K562 (cell line): ENCODE results near the gene HAP1. TPM values are rescaled to one million over a fixed set of nuclear protein-coding genes. Genes with fewer than 3 reads are reported as not detected.

Source experiments
- ARID2 ChIP-seq: fragments of 450-650 bp; IDR thresholded peaks from 2 replicates; pipeline ENCODE4 v1.6.1; 2017; ENCODE audit warnings: antibody characterized with exemption, mild to moderate bottlenecking
- C11orf30 ChIP-seq: fragments of 450-650 bp; IDR thresholded peaks from 2 replicates; pipeline ENCODE4 v1.6.1; 2016; ENCODE audit warnings: low read depth, mild to moderate bottlenecking
- CLOCK ChIP-seq: fragments of 250-450 bp; sonication (Bioruptor Pico); IDR thresholded peaks from 2 replicates; pipeline ENCODE4 v1.4.0; 2020; ENCODE audit warnings: mild to moderate bottlenecking, moderate library complexity, borderline replicate concordance
- ETV5 ChIP-seq: sonication (generic); formaldehyde crosslinking; IDR thresholded peaks from 2 replicates; pipeline ENCODE4 v1.4.0; 2020; ENCODE audit warnings: low read depth, mild to moderate bottlenecking, missing genetic modification reagents
- HNRNPH1 ChIP-seq: fragments of 200-400 bp; formaldehyde crosslinking; optimal IDR thresholded peaks from 2 replicates; pipeline ENCODE3; 2017; ENCODE audit warnings: low read depth, mild to moderate bottlenecking, low read length, moderate library complexity
- NCOR1 ChIP-seq: fragments of 450-650 bp; IDR thresholded peaks from 2 replicates; pipeline ENCODE4 v1.6.1; 2016; ENCODE audit warnings: mild to moderate bottlenecking, moderate library complexity
- POU5F1 ChIP-seq: fragments of 150-350 bp; IDR thresholded peaks from 2 replicates; pipeline ENCODE4 v1.6.1; 2014; ENCODE audit warnings: borderline replicate concordance, low read length, low read depth, mild to moderate bottlenecking; ENCODE audit not compliant: partially characterized antibody
- PPARD ChIP-seq: fragments of 250-450 bp; sonication (Bioruptor Pico); IDR thresholded peaks from 2 replicates; pipeline ENCODE4 v1.8.0; 2022; ENCODE audit warnings: inconsistent platforms, mild to moderate bottlenecking, moderate library complexity
- RFX7 ChIP-seq: fragments of 250-450 bp; sonication (Bioruptor Pico); IDR thresholded peaks from 2 replicates; pipeline ENCODE4 v1.5.1; 2021; ENCODE audit warnings: mild to moderate bottlenecking
- SAFB ChIP-seq: fragments of 200-400 bp; formaldehyde crosslinking; IDR thresholded peaks from 2 replicates; pipeline ENCODE4 v1.6.1; 2017; ENCODE audit warnings: low read depth, low read length, borderline replicate concordance
- SRSF3 ChIP-seq: fragments of 200-400 bp; formaldehyde crosslinking; IDR thresholded peaks from 2 replicates; pipeline ENCODE4 v1.6.1; 2016; ENCODE audit warnings: mild to moderate bottlenecking, low read length, moderate library complexity; ENCODE audit not compliant: insufficient read depth
- TARDBP ChIP-seq: fragments of 450-650 bp; IDR thresholded peaks from 2 replicates; pipeline ENCODE4 v1.6.1; 2016
- U2AF2 ChIP-seq: fragments of 200-400 bp; formaldehyde crosslinking; optimal IDR thresholded peaks from 2 replicates; pipeline ENCODE3; 2017; ENCODE audit warnings: low read depth, mild to moderate bottlenecking, low read length
- ZC3H4 ChIP-seq: sonication (generic); formaldehyde crosslinking; IDR thresholded peaks from 2 replicates; pipeline ENCODE4 v1.9.0; 2021; ENCODE audit warnings: missing genetic modification reagents, borderline replicate concordance
- ZNF224 ChIP-seq: sonication (generic); formaldehyde crosslinking; IDR thresholded peaks from 2 replicates; pipeline ENCODE4 v1.8.0; 2022; ENCODE audit warnings: mild to moderate bottlenecking, missing genetic modification reagents
- ZNF347 ChIP-seq: fragments of 450-650 bp; formaldehyde crosslinking; IDR thresholded peaks from 2 replicates; pipeline ENCODE4 v1.4.0; 2020; ENCODE audit warnings: low read depth, mild to moderate bottlenecking, moderate library complexity
- ZNF583 ChIP-seq: fragments of 250-450 bp; sonication (Bioruptor Pico); IDR thresholded peaks from 2 replicates; pipeline ENCODE4 v1.4.0; 2020
- ZNF584 ChIP-seq: fragments of 200-800 bp; sonication (Bioruptor generic); IDR thresholded peaks from 2 replicates; pipeline ENCODE4 v1.6.1; 2016; ENCODE audit warnings: low read depth, mild to moderate bottlenecking, missing genetic modification characterization, missing compliant biosample characterization
- polyA plus RNA-seq, 8 experiments: library from polyadenylated mRNA; depleted of rRNA in 4 of 8; stranded (reverse) in 5 of 8; unstranded in 3 of 8; fragments of >200 nt; fragmentation: Nextera tagmentation in 2 of 8; fragmentation: Illumina TruSeq in 1 of 8; extraction: Ambion mirVana in 2 of 8; extraction: Trizol in 1 of 8; gene quantifications; 2 replicates each; pipeline versions ENCODE4 v1.2.1 to v1.2.3, GENCODE V29; 2011 to 2014; ENCODE audit warnings: inconsistent platforms in 1 of 8, missing spikeins in 1 of 8
- total RNA-seq, 7 experiments: library from RNA; depleted of rRNA in 6 of 7; stranded (reverse); fragments of >200 nt in 6 of 7; fragmentation: Illumina TruSeq in 2 of 7; extraction: Trizol in 2 of 7; gene quantifications; 2 replicates each; pipeline versions ENCODE4 v1.2.1 to v1.2.3, GENCODE V29; 2011 to 2021; ENCODE audit warnings: low replicate concordance in 1 of 7
- TF ChIP-seq, protein P1 (sequence below): IDR thresholded peaks from 2 replicates; pipeline ENCODE4 v1.6.1; 2011; ENCODE audit not compliant: insufficient read length; ENCODE audit errors: extremely low read depth
- TF ChIP-seq, protein P2 (sequence below): sonication (generic); formaldehyde crosslinking; IDR thresholded peaks from 2 replicates; pipeline ENCODE4 v1.8.0; 2022; ENCODE audit warnings: mild to moderate bottlenecking, missing genetic modification reagents
- TF ChIP-seq, protein P3 (sequence below): fragments of 250-450 bp; sonication (Bioruptor Pico); IDR thresholded peaks from 2 replicates; pipeline ENCODE4 v1.8.0; 2022; ENCODE audit warnings: moderate library complexity, mild to moderate bottlenecking, inconsistent platforms
- TF ChIP-seq, protein P4 (sequence below): sonication (generic); formaldehyde crosslinking; IDR thresholded peaks from 2 replicates; pipeline ENCODE4 v1.9.0; 2022; ENCODE audit warnings: mild to moderate bottlenecking, missing genetic modification reagents

Gene HAP1
- total and polyA plus RNA-seq, 9 of the 15 experiments (the other 6 are each of a cell fraction or from before 2014, with no cell fraction given): under 0.01 to 0.09 (median 0.04) TPM; not detected in 6

DNA sequence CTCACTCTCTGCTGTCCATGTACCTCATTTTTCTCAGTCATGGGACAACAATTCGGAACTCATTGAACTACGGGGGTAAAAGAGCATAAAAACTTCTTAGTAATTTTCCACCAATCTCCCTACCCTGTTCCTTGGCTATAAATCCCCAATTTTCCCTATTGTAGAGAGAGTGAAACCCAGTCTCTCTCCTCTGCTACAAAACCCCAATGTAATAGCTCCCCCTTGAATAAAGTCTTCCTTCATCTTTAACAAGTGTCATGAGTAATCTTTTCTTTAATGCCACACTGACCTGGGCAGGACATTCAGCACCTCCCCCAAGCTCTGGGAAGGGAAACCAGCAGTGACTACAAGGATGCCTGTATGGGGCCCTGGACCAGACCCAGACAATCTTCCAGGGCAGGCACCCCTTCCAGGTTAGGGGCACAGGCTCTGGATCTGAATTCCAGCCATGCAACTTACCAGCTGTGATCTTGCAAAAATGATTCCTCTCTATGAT is 56.0 kb downstream of the HAP1 start (continued):
- TF ChIP-seq ZNF584 (peak; percentile 90), NCOR1 (peak; percentile 90), SAFB (no peak), ZC3H4 (CRISPR knock-in tag) (no peak; the same call in 1 of the 2 replicates), C11orf30 (no peak), U2AF2 (no peak), ARID2 (no peak), ZNF224 (CRISPR knock-in tag) (no peak), CLOCK (CRISPR knock-in tag) (no peak), TARDBP (peak; percentile 68; the same call in 1 of the 2 replicates), POU5F1 (no peak), SRSF3 (no peak), PPARD (CRISPR knock-in tag) (no peak), HNRNPH1 (peak; percentile 72), ZNF583 (no peak), ETV5 (CRISPR knock-in tag) (no peak), ZNF347 (peak; percentile 96), RFX7 (CRISPR knock-in tag) (peak; percentile 99)
- TF ChIP-seq, protein P1, sequence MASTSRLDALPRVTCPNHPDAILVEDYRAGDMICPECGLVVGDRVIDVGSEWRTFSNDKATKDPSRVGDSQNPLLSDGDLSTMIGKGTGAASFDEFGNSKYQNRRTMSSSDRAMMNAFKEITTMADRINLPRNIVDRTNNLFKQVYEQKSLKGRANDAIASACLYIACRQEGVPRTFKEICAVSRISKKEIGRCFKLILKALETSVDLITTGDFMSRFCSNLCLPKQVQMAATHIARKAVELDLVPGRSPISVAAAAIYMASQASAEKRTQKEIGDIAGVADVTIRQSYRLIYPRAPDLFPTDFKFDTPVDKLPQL: peak; percentile 99
- TF ChIP-seq, protein P2, sequence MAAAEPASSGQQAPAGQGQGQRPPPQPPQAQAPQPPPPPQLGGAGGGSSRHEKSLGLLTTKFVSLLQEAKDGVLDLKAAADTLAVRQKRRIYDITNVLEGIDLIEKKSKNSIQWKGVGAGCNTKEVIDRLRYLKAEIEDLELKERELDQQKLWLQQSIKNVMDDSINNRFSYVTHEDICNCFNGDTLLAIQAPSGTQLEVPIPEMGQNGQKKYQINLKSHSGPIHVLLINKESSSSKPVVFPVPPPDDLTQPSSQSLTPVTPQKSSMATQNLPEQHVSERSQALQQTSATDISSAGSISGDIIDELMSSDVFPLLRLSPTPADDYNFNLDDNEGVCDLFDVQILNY: no peak
- TF ChIP-seq, protein P3, sequence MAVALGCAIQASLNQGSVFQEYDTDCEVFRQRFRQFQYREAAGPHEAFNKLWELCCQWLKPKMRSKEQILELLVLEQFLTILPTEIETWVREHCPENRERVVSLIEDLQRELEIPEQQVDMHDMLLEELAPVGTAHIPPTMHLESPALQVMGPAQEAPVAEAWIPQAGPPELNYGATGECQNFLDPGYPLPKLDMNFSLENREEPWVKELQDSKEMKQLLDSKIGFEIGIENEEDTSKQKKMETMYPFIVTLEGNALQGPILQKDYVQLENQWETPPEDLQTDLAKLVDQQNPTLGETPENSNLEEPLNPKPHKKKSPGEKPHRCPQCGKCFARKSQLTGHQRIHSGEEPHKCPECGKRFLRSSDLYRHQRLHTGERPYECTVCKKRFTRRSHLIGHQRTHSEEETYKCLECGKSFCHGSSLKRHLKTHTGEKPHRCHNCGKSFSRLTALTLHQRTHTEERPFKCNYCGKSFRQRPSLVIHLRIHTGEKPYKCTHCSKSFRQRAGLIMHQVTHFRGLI (CRISPR knock-in tag): no peak
- TF ChIP-seq, protein P4, sequence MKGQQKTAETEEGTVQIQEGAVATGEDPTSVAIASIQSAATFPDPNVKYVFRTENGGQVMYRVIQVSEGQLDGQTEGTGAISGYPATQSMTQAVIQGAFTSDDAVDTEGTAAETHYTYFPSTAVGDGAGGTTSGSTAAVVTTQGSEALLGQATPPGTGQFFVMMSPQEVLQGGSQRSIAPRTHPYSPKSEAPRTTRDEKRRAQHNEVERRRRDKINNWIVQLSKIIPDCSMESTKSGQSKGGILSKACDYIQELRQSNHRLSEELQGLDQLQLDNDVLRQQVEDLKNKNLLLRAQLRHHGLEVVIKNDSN (CRISPR knock-in tag): no peak
